ENCODE data around the gene ARHGAP6.

The ARHGAP6 gene

GRCh38 chrX:11349661-11350337 is 315.9 kb downstream of the ARHGAP6 start:
- no peak for TF ChIP-seq CTCF (IDR thresholded peaks at IDR 0.05; ENCODE audit: borderline replicate concordance, insufficient read depth, low read depth, low read length)

GRCh38 chrX:11349020-11349419 is 316.7 kb downstream of the ARHGAP6 start:
- no peak for TF ChIP-seq CTCF (IDR thresholded peaks at IDR 0.05; ENCODE audit: borderline replicate concordance, insufficient read depth, low read depth, low read length)
- no peak overlapping the region for H3K4me3 ChIP-seq (ENCODE audit: low read depth, low read length)

More at GRCh38 chrX:11349661-11350337, 315.9 kb downstream of the ARHGAP6 start:
- no peak overlapping the region for H3K4me3 ChIP-seq (ENCODE audit: low read depth, low read length)

GRCh38 chrX:11347300-11347699 is 318.4 kb downstream of the ARHGAP6 start:
- TF ChIP-seq CTCF (IDR thresholded peaks at IDR 0.05; ENCODE audit: borderline replicate concordance, insufficient read depth, low read depth, low read length): no peak
- no peak overlapping the region for H3K4me3 ChIP-seq (ENCODE audit: low read depth, low read length)

GRCh38 chrX:11346121-11346682 is 319.5 kb downstream of the ARHGAP6 start:
- no peak overlapping the region for H3K4me3 ChIP-seq (ENCODE audit: low read depth, low read length)
- no peak for TF ChIP-seq CTCF (IDR thresholded peaks at IDR 0.05; ENCODE audit: borderline replicate concordance, insufficient read depth, low read depth, low read length)

GRCh38 chrX:11342673-11343072 is 323.0 kb downstream of the ARHGAP6 start:
- no peak for TF ChIP-seq CTCF (IDR thresholded peaks at IDR 0.05; ENCODE audit: borderline replicate concordance, insufficient read depth, low read depth, low read length)
- H3K4me3 ChIP-seq (ENCODE audit: low read depth, low read length): no peak overlapping the region

GRCh38 chrX:11341274-11342201 is 324.2 kb downstream of the ARHGAP6 start:
- TF ChIP-seq CTCF (IDR thresholded peaks at IDR 0.05; ENCODE audit: borderline replicate concordance, insufficient read depth, low read depth, low read length): no peak

More at GRCh38 chrX:11341274-11342201, 324.2 kb downstream of the ARHGAP6 start:
- H3K4me3 ChIP-seq (ENCODE audit: low read depth, low read length): no peak overlapping the region

All from GM12875 (cell line).